K562 (cell line): Measurements from ENCODE around the gene MADCAM1. TPM values are rescaled to one million over a fixed set of nuclear protein-coding genes. Genes with fewer than 3 reads are reported as not detected.

Experiments
- ATAC-seq: fragments of 200-7000 bp; cut with Tn5 transposase; 3 replicates; pipeline ENCODE4 v1.9.1; 2020; ENCODE audit warnings: moderate library complexity
- BruUV-seq: library from RNA; stranded (reverse); fragments of 400-500 nt; replicated peaks from 2 replicates; lab custom pipeline; 2021; lab: Mats Ljungman, UMichigan
- CTCF ChIA-PET: fragments of 300-600 bp; formaldehyde crosslinking; extraction: SDS; loops from one replicate; lab custom pipeline; 2021; ENCODE audit warnings: low intra/inter-chr PET ratio; lab: Yijun Ruan, JAX
- POLR2A ChIA-PET: fragments of 300-600, 350-650 bp; sonication (Branson Sonifier 250); formaldehyde crosslinking; extraction: SDS; loops from one replicate; lab custom pipeline; 2021; ENCODE audit warnings: antibody characterized with exemption, inconsistent platforms; lab: Yijun Ruan, JAX
- DNase-seq, 4 experiments: peaks; one replicate each; pipeline versions ENCODE4 v3.0.0 to v3.0.0-alpha.2; 2011 to 2018; ENCODE audit warnings: low spot score in 3 of 4, mixed read lengths in 3 of 4; ENCODE audit errors: extremely low read depth in 1 of 4
- FAIRE-seq: peaks from 2 replicates; lab custom pipeline; 2011; peaks lifted over from hg19 to GRCh38; lab: Jason Lieb, UNC
- H2AFZ ChIP-seq: 2 replicates; pipeline ENCODE4 v1.6.0; 2011; ENCODE audit warnings: low read depth, low read length, control low read depth, inconsistent platforms
- H3K27ac ChIP-seq: fragments of 200-600 bp; 3 replicates; pipeline ENCODE4 v1.8.0; 2011; ENCODE audit warnings: low read depth, mild to moderate bottlenecking, control low read depth, inconsistent platforms, low read length, moderate library complexity, mixed read lengths; ENCODE audit errors: extremely low read depth
- H3K27me3 ChIP-seq, 2 experiments: fragments of 300-600 bp in 1 of 2; 2 replicates in 1 of 2; 3 replicates in 1 of 2; pipeline versions ENCODE4 v1.6.0 to v1.8.0; 2011; ENCODE audit warnings: inconsistent platforms in 2 of 2, low read length in 2 of 2, mild to moderate bottlenecking in 1 of 2, mixed read lengths in 1 of 2, moderate library complexity in 1 of 2; ENCODE audit not compliant: control insufficient read depth in 2 of 2, insufficient read depth in 2 of 2
- H3K36me3 ChIP-seq: fragments of 300-600 bp; 3 replicates; pipeline ENCODE4 v1.8.0; 2011; ENCODE audit warnings: mild to moderate bottlenecking, low read length, inconsistent platforms; ENCODE audit not compliant: control insufficient read depth, insufficient read depth
- H3K4me1 ChIP-seq, 2 experiments: fragments of 200-600 bp in 1 of 2; replicated peaks in 1 of 2; 2 replicates in 1 of 2; 3 replicates in 1 of 2; pipeline versions ENCODE4 v1.5.1 to v1.8.0; 2011; ENCODE audit warnings: inconsistent platforms in 2 of 2, low read length in 2 of 2, mild to moderate bottlenecking in 1 of 2, mixed read lengths in 1 of 2, moderate library complexity in 1 of 2; ENCODE audit not compliant: control insufficient read depth in 2 of 2, insufficient read depth in 2 of 2
- H3K4me2 ChIP-seq: 2 replicates; pipeline ENCODE4 v1.6.1; 2011; ENCODE audit warnings: low read length, control low read depth, inconsistent platforms, mixed read lengths; ENCODE audit not compliant: insufficient read depth
- H3K4me3 ChIP-seq: fragments of 200-600 bp; sonication (generic), shearing (Covaris generic); 2 replicates; pipeline ENCODE4 v1.5.1; 2016; ENCODE audit warnings: control low read depth, inconsistent platforms
- H3K79me2 ChIP-seq: fragments of 200-600 bp; 3 replicates; pipeline ENCODE4 v1.8.0; 2011; ENCODE audit warnings: low read length, inconsistent platforms; ENCODE audit not compliant: control insufficient read depth, insufficient read depth
- H3K9ac ChIP-seq, 2 experiments: 2 replicates each; pipeline versions ENCODE4 v1.6.0 to v1.6.1; 2011; ENCODE audit warnings: low read depth in 2 of 2, low read length in 2 of 2, control low read depth in 1 of 2, inconsistent platforms in 1 of 2, mild to moderate bottlenecking in 1 of 2, mixed read lengths in 1 of 2; ENCODE audit not compliant: insufficient read depth in 1 of 2
- H3K9me1 ChIP-seq: one replicate; pipeline ENCODE4 v1.6.0; 2011; ENCODE audit warnings: inconsistent platforms, mild to moderate bottlenecking, low read length, moderate library complexity; ENCODE audit not compliant: control insufficient read depth, insufficient read depth
- H3K9me3 ChIP-seq: replicated peaks from 2 replicates; pipeline ENCODE4 v1.5.1; 2011; ENCODE audit warnings: low read depth, low read length, inconsistent platforms; ENCODE audit not compliant: control insufficient read depth, insufficient read depth
- H4K20me1 ChIP-seq: replicated peaks from 2 replicates; pipeline ENCODE4 v1.6.1; 2011; ENCODE audit warnings: low read length, inconsistent platforms, mixed read lengths; ENCODE audit not compliant: control insufficient read depth, insufficient read depth
- WGBS: fragments of 100-300 bp; shearing (Covaris generic); methylation state at CpG from one replicate; pipeline ENCODE4 v1.1.6; 2016; ENCODE audit warnings: low coverage, mixed read lengths; ENCODE audit not compliant: insufficient coverage; ENCODE audit errors: missing lambda C conversion rate; 5-methylcytosine and 5-hydroxymethylcytosine counted together
- in situ Hi-C: fragments of 300-500 bp; cut with MboI; formaldehyde crosslinking; loops from 4 replicates; pipeline ENCODE4 v1.15.0; 2018; ENCODE audit warnings: inconsistent platforms, mixed read lengths
- intact Hi-C: fragments of 100-400 bp; cut with micrococcal nuclease; formaldehyde crosslinking; loops from 2 replicates; pipeline ENCODE4 v1.14.2; 2022
- polyA plus RNA-seq, 8 experiments: library from polyadenylated mRNA; depleted of rRNA in 4 of 8; stranded (reverse) in 5 of 8; unstranded in 3 of 8; fragments of >200 nt; fragmentation: Nextera tagmentation in 2 of 8; fragmentation: Illumina TruSeq in 1 of 8; extraction: Ambion mirVana in 2 of 8; extraction: Trizol in 1 of 8; gene quantifications; 2 replicates each; pipeline versions ENCODE4 v1.2.1 to v1.2.3, GENCODE V29; 2011 to 2014; ENCODE audit warnings: inconsistent platforms in 1 of 8, missing spikeins in 1 of 8
- total RNA-seq, 7 experiments: library from RNA; depleted of rRNA in 6 of 7; stranded (reverse); fragments of >200 nt in 6 of 7; fragmentation: Illumina TruSeq in 2 of 7; extraction: Trizol in 2 of 7; gene quantifications; 2 replicates each; pipeline versions ENCODE4 v1.2.1 to v1.2.3, GENCODE V29; 2011 to 2021; ENCODE audit warnings: low replicate concordance in 1 of 7
- TF ChIP-seq, protein P1 (sequence below): sonication (generic); formaldehyde crosslinking; IDR thresholded peaks from 2 replicates; pipeline ENCODE4 v1.5.0; 2020; ENCODE audit warnings: missing genetic modification reagents
- TF ChIP-seq, protein P2 (sequence below): fragments of 450-650 bp; formaldehyde crosslinking; IDR thresholded peaks from 2 replicates; pipeline ENCODE4 v1.4.0; 2020; ENCODE audit warnings: mild to moderate bottlenecking, moderate library complexity

The MADCAM1 gene
- total and polyA plus RNA-seq, 9 of the 15 experiments (the other 6 are each of a cell fraction or from before 2014, with no cell fraction given): 0.09 to 0.36 (median 0.09) TPM; not detected in 6

DNA sequence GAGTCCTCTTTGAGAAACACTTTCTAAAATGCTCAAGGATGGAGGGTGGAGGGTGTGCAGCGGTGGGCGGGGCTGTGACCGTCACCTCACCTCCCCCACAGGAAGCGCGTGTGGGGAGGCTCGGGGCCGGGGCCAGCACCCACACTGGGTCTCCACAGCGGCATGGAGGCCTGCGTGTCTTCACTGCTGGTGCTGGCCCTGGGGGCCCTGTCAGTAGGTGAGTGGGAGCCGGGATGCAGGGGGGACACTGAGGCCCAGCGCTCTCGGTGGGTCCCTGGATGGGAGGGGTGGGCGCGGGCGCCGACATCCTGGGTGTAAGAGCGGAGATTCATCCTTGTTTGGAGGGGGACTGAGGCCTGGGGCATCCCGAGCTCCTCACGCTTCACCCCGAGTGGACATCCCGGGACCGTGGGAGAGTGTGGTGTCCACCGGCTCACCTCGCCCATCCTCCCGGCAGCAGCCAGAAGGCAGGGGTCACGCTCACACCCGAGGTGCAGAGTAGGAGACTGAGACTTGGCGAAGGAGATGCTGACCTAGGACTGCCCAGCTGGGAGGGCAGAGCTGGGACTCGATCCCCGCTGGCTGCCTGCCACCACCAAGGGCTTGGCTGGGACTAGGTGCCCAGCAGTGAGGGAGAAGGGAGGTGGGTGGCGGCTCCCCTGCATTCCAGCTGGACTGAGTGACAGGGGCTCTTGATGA, 47.8 kb downstream of the MADCAM1 start, which contains the start of gene GZMM (continued):
- TF ChIP-seq, protein P1, sequence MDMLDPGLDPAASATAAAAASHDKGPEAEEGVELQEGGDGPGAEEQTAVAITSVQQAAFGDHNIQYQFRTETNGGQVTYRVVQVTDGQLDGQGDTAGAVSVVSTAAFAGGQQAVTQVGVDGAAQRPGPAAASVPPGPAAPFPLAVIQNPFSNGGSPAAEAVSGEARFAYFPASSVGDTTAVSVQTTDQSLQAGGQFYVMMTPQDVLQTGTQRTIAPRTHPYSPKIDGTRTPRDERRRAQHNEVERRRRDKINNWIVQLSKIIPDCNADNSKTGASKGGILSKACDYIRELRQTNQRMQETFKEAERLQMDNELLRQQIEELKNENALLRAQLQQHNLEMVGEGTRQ (CRISPR knock-in tag): no peak; the same call in 1 of the 2 replicates
- TF ChIP-seq, all 486 proteins: peak for 17

DNA sequence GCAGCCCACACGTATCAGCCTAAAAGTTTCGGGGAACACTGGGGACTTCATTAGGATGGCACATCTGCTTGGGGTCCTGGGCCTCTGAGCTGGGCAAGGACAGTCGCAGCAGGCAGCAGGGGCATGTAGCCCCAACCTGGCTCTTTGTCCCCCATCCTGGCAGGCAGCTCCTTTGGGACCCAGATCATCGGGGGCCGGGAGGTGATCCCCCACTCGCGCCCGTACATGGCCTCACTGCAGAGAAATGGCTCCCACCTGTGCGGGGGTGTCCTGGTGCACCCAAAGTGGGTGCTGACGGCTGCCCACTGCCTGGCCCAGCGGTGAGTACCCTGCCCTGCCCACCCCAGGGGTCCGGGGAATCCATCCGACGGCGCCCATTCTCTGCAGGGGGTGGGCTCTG, 50.8 kb downstream of the MADCAM1 start:
- in situ Hi-C loops: no loop called here
- no peak overlapping the region for H3K4me2 ChIP-seq
- no peak for ATAC-seq
- no peak overlapping the region for H2AFZ ChIP-seq
- H3K4me1 ChIP-seq: peaks cover 11 to 65% of the 10 kb centered on the region in 2 experiments
- no peaks in the 10 kb centered on the region for H4K20me1 ChIP-seq
- intact Hi-C loops: no loop called here
- ChIA-PET CTCF (no interaction called here), POLR2A (interaction anchor here (1.7 kb wide), 1 partner anchor 9 kb away, joined by 5 read pairs; no protein-coding TSS in a partner anchor)
- 79% methylated on average over 12 of the region's 15 CpGs for WGBS
- no peaks in the 10 kb centered on the region for H3K9me3 ChIP-seq
- no peak for FAIRE-seq
- no peak overlapping the region for H3K27ac ChIP-seq
- no peak overlapping the region for H3K4me3 ChIP-seq
- no peak for DNase-seq
- no peaks in the 10 kb centered on the region for H3K27me3 ChIP-seq
- no peaks in the 10 kb centered on the region for H3K79me2 ChIP-seq
- TF ChIP-seq, protein P2, sequence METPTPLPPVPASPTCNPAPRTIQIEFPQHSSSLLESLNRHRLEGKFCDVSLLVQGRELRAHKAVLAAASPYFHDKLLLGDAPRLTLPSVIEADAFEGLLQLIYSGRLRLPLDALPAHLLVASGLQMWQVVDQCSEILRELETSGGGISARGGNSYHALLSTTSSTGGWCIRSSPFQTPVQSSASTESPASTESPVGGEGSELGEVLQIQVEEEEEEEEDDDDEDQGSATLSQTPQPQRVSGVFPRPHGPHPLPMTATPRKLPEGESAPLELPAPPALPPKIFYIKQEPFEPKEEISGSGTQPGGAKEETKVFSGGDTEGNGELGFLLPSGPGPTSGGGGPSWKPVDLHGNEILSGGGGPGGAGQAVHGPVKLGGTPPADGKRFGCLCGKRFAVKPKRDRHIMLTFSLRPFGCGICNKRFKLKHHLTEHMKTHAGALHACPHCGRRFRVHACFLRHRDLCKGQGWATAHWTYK (CRISPR knock-in tag): no peak
- H3K9ac ChIP-seq: no peak overlapping the region
- BruUV-seq: no TSS peak
- H3K36me3 ChIP-seq: peaks cover 6% of the 10 kb centered on the region; the same call in 1 of the 3 replicates
- no peaks in the 10 kb centered on the region for H3K9me1 ChIP-seq
